ENCODE results near the gene CRYAB. TPM values are rescaled to one million over a fixed set of nuclear protein-coding genes. Genes with fewer than 3 reads are reported as not detected.

The CRYAB gene
- total RNA-seq, 1 experiment from 2014 or later: 2.1 TPM

GRCh38 chr11:111957663-111958444, 46.3 kb upstream of the CRYAB start:
- no peak for DNase-seq (ENCODE audit: low spot score)
- Mint-ChIP-seq H3K27me3 (ENCODE audit: low read depth) (no peaks in the 10 kb centered on the region), H3K4me3 (no peak overlapping the region), H3K4me1 (peaks cover 21% of the 10 kb centered on the region), H3K9me3 (peaks cover 12% of the 10 kb centered on the region), H3K36me3 (peaks cover 18% of the 10 kb centered on the region), H3K27ac (no peak overlapping the region)
- ChIA-PET POLR2A (no interaction called here), CTCF (interaction anchor here (0.8 to 7.7 kb wide), 3 partner anchors 24 to 87 kb away, joined by 3 to 53 read pairs (median 4); partner anchors contain the start of gene ALG9)
- no peak for TF ChIP-seq ATF3 (CRISPR knock-in tag; conservative IDR thresholded peaks at IDR 0.05)
- TF ChIP-seq GRHL2 (CRISPR knock-in tag; IDR thresholded peaks at IDR 0.05; ENCODE audit: insufficient replicate concordance, severe bottlenecking): no peak
- no peak for TF ChIP-seq CBFB (CRISPR knock-in tag; IDR thresholded peaks at IDR 0.05; ENCODE audit: low read depth)
- no peak for TF ChIP-seq CDX4 (CRISPR knock-in tag; IDR thresholded peaks at IDR 0.05; ENCODE audit: borderline replicate concordance)
- no peak for TF ChIP-seq NR2C2 (CRISPR knock-in tag; IDR thresholded peaks at IDR 0.05)
- no peak for TF ChIP-seq EMX1 (CRISPR knock-in tag; IDR thresholded peaks at IDR 0.05)
- TF ChIP-seq CREB1 (CRISPR knock-in tag; IDR thresholded peaks at IDR 0.05): no peak
- no peak for TF ChIP-seq E2F4 (CRISPR knock-in tag; IDR thresholded peaks at IDR 0.05; ENCODE audit: borderline replicate concordance, low read depth)
- no peak for TF ChIP-seq GTF2I (CRISPR knock-in tag; conservative IDR thresholded peaks at IDR 0.05)
- no peak for TF ChIP-seq NR3C1 (CRISPR knock-in tag; conservative IDR thresholded peaks at IDR 0.05; ENCODE audit: low read depth)
- no peak for TF ChIP-seq CTCF (IDR thresholded peaks at IDR 0.05)
- TF ChIP-seq ZNF138 (CRISPR knock-in tag; conservative IDR thresholded peaks at IDR 0.05): no peak
- ATAC-seq: no peak

GRCh38 chr11:111954154-111954553, 42.6 kb upstream of the CRYAB start:
- peaks cover 22% of the 10 kb centered on the region for H3K9me3 Mint-ChIP-seq
- ChIA-PET CTCF (interaction anchor here (1.2 kb wide), 1 partner anchor 22 kb away, joined by 5 read pairs; no protein-coding TSS in a partner anchor), POLR2A (no interaction called here)
- peaks cover 6% of the 10 kb centered on the region; the same call in 1 of the 2 replicates for H3K4me1 Mint-ChIP-seq
- no peaks in the 10 kb centered on the region for H3K27me3 Mint-ChIP-seq (ENCODE audit: low read depth)
- H3K27ac Mint-ChIP-seq: no peak overlapping the region
- no peak for TF ChIP-seq CBFB (CRISPR knock-in tag; IDR thresholded peaks at IDR 0.05; ENCODE audit: low read depth)
- no peak for ATAC-seq
- peaks cover 31% of the 10 kb centered on the region for H3K36me3 Mint-ChIP-seq
- DNase-seq (ENCODE audit: low spot score): no peak
- H3K4me3 Mint-ChIP-seq: no peak overlapping the region

GRCh38 chr11:111951565-111951964, 40.0 kb upstream of the CRYAB start:
- H3K27me3 Mint-ChIP-seq (ENCODE audit: low read depth): no peaks in the 10 kb centered on the region; the same call in 1 of the 2 replicates
- H3K9me3 Mint-ChIP-seq: peaks cover 15% of the 10 kb centered on the region
- ATAC-seq (no peak), DNase-seq (ENCODE audit: low spot score) (no peak)
- H3K36me3 Mint-ChIP-seq: peaks cover 20% of the 10 kb centered on the region
- H3K27ac Mint-ChIP-seq: no peak overlapping the region
- peaks cover 6% of the 10 kb centered on the region; the same call in 1 of the 2 replicates for H3K4me1 Mint-ChIP-seq
- TF ChIP-seq AFF4 (CRISPR knock-in tag; IDR thresholded peaks at IDR 0.05; ENCODE audit: borderline replicate concordance): no peak
- no peak for TF ChIP-seq ERG (CRISPR knock-in tag; IDR thresholded peaks at IDR 0.05)
- TF ChIP-seq ETV6 (CRISPR knock-in tag; IDR thresholded peaks at IDR 0.05): no peak
- no peak for TF ChIP-seq GABPB1 (CRISPR knock-in tag; IDR thresholded peaks at IDR 0.05)
- no peak for TF ChIP-seq TCF7 (CRISPR knock-in tag; IDR thresholded peaks at IDR 0.05; ENCODE audit: low read depth)
- no peak for TF ChIP-seq NFYB (CRISPR knock-in tag; conservative IDR thresholded peaks at IDR 0.05; ENCODE audit: low read depth)
- ChIA-PET POLR2A (no interaction called here), CTCF (no interaction called here)
- no peak overlapping the region for H3K4me3 Mint-ChIP-seq

Measured in WTC11 (cell line).